HAP-1 (cell line): ENCODE data around the gene POLN.
"Not testable (repeated sequence)": the region's sequence is repeated elsewhere in the genome, so short reads cannot be mapped to it uniquely, and the experiment has no call there.

Source experiments
- DNase-seq, 2 experiments: peaks; one replicate each; pipeline ENCODE4 v3.0.0-alpha.2; 2016 to 2020; ENCODE audit warnings: low spot score in 2 of 2
- H3K27me3 ChIP-seq: fragments of 250-450 bp; sonication (Bioruptor Pico); 2 replicates; pipeline ENCODE4 v1.5.1; 2020; ENCODE audit warnings: low read depth, mild to moderate bottlenecking, moderate library complexity
- H3K36me3 ChIP-seq: fragments of 250-450 bp; sonication (Bioruptor Pico); replicated peaks from 2 replicates; pipeline ENCODE4 v1.5.1; 2020; ENCODE audit warnings: mild to moderate bottlenecking
- H3K4me1 ChIP-seq: fragments of 250-450 bp; sonication (Bioruptor Pico); 2 replicates; pipeline ENCODE4 v1.5.1; 2020; ENCODE audit warnings: mild to moderate bottlenecking
- H3K4me3 ChIP-seq: fragments of 250-450 bp; sonication (Bioruptor Pico); 2 replicates; pipeline ENCODE4 v1.5.1; 2020; ENCODE audit warnings: mild to moderate bottlenecking, moderate library complexity
- H3K9me3 ChIP-seq: fragments of 250-450 bp; sonication (Bioruptor Pico); 2 replicates; pipeline ENCODE4 v1.5.1; 2020; ENCODE audit warnings: mild to moderate bottlenecking, moderate library complexity
- in situ Hi-C: fragments of 300-500 bp; cut with MboI; formaldehyde crosslinking; loops from 3 replicates; pipeline ENCODE4 v1.14.3; 2020; ENCODE audit warnings: low sequenced_read_pairs, inconsistent platforms, mixed read lengths

POLN gene

GRCh38 chr4:2175990-2176698 is 65.8 kb downstream of the POLN start:
- no peaks in the 10 kb centered on the region for H3K36me3 ChIP-seq
- DNase-seq = no peak
- no peaks in the 10 kb centered on the region for H3K27me3 ChIP-seq
- no peaks in the 10 kb centered on the region for H3K4me1 ChIP-seq
- no peak overlapping the region for H3K4me3 ChIP-seq
- no peaks in the 10 kb centered on the region for H3K9me3 ChIP-seq
- in situ Hi-C loops = no loop called here

GRCh38 chr4:2174061-2174460 is 67.9 kb downstream of the POLN start:
- no peaks in the 10 kb centered on the region for H3K9me3 ChIP-seq
- no peak for DNase-seq
- no peaks in the 10 kb centered on the region for H3K36me3 ChIP-seq
- no peaks in the 10 kb centered on the region for H3K27me3 ChIP-seq
- in situ Hi-C loops = no loop called here
- H3K4me3 ChIP-seq = no peak overlapping the region
- no peaks in the 10 kb centered on the region for H3K4me1 ChIP-seq

GRCh38 chr4:2172627-2173231 is 69.2 kb downstream of the POLN start:
- in situ Hi-C loops = no loop called here
- Histone ChIP-seq H3K9me3 (no peaks in the 10 kb centered on the region), H3K27me3 (no peaks in the 10 kb centered on the region), H3K4me1 (no peaks in the 10 kb centered on the region), H3K36me3 (no peaks in the 10 kb centered on the region), H3K4me3 (no peak overlapping the region)
- no peak for DNase-seq

GRCh38 chr4:2172161-2172560 is 69.8 kb downstream of the POLN start:
- Histone ChIP-seq H3K4me3 (no peak overlapping the region), H3K9me3 (no peaks in the 10 kb centered on the region), H3K36me3 (no peaks in the 10 kb centered on the region), H3K4me1 (no peaks in the 10 kb centered on the region), H3K27me3 (no peaks in the 10 kb centered on the region)
- no peak for DNase-seq
- in situ Hi-C loops = no loop called here

- DNase-seq = no peak
- Histone ChIP-seq H3K36me3 (no peaks in the 10 kb centered on the region), H3K4me1 (no peaks in the 10 kb centered on the region), H3K4me3 (no peak overlapping the region), H3K9me3 (no peaks in the 10 kb centered on the region), H3K27me3 (no peaks in the 10 kb centered on the region)
- in situ Hi-C loops = no loop called here
Observed at GRCh38 chr4:2168469-2169319, 73.2 kb downstream of the POLN start.

GRCh38 chr4:2166253-2166652 is 75.7 kb downstream of the POLN start:
- Histone ChIP-seq H3K36me3 (no peaks in the 10 kb centered on the region), H3K27me3 (no peaks in the 10 kb centered on the region), H3K4me1 (no peaks in the 10 kb centered on the region), H3K9me3 (no peaks in the 10 kb centered on the region), H3K4me3 (no peak overlapping the region)
- in situ Hi-C loops = no loop called here
- no peak for DNase-seq

GRCh38 chr4:2165391-2165790 is 76.5 kb downstream of the POLN start:
- Histone ChIP-seq H3K36me3 (no peaks in the 10 kb centered on the region), H3K9me3 (no peaks in the 10 kb centered on the region), H3K27me3 (no peaks in the 10 kb centered on the region), H3K4me1 (no peaks in the 10 kb centered on the region), H3K4me3 (no peak overlapping the region)
- in situ Hi-C loops = no loop called here
- DNase-seq = no peak

- Histone ChIP-seq H3K9me3 (no peaks in the 10 kb centered on the region), H3K4me3 (no peak overlapping the region), H3K36me3 (no peaks in the 10 kb centered on the region), H3K27me3 (no peaks in the 10 kb centered on the region), H3K4me1 (no peaks in the 10 kb centered on the region)
- in situ Hi-C loops = no loop called here
- DNase-seq = no peak
Observed at GRCh38 chr4:2163311-2163821, 78.6 kb downstream of the POLN start.

GRCh38 chr4:2161092-2161703 is 80.7 kb downstream of the POLN start:
- H3K27me3 ChIP-seq, in situ Hi-C loops, H3K9me3 ChIP-seq, DNase-seq, H3K36me3 ChIP-seq, H3K4me3 ChIP-seq, H3K4me1 ChIP-seq: not testable (repeated sequence)

GRCh38 chr4:2159931-2160330 is 82.0 kb downstream of the POLN start:
- Histone ChIP-seq H3K36me3 (no peaks in the 10 kb centered on the region), H3K4me1 (no peaks in the 10 kb centered on the region), H3K4me3 (no peak overlapping the region), H3K9me3 (no peaks in the 10 kb centered on the region), H3K27me3 (no peaks in the 10 kb centered on the region)
- no peak for DNase-seq
- in situ Hi-C loops = no loop called here

- Histone ChIP-seq H3K36me3 (no peaks in the 10 kb centered on the region), H3K4me3 (no peak overlapping the region), H3K9me3 (no peaks in the 10 kb centered on the region), H3K27me3 (no peaks in the 10 kb centered on the region), H3K4me1 (no peaks in the 10 kb centered on the region)
- in situ Hi-C loops = no loop called here
- DNase-seq = no peak
Observed at GRCh38 chr4:2155246-2155645, 86.7 kb downstream of the POLN start.

GRCh38 chr4:2154215-2154740 is 87.6 kb downstream of the POLN start:
- Histone ChIP-seq H3K4me1 (no peaks in the 10 kb centered on the region), H3K9me3 (no peaks in the 10 kb centered on the region), H3K27me3 (no peaks in the 10 kb centered on the region), H3K4me3 (no peak overlapping the region), H3K36me3 (no peaks in the 10 kb centered on the region)
- in situ Hi-C loops = no loop called here
- DNase-seq = no peak

- H3K4me3 ChIP-seq = no peak overlapping the region
- DNase-seq = no peak
- no peaks in the 10 kb centered on the region for H3K36me3 ChIP-seq
- in situ Hi-C loops = no loop called here
- no peaks in the 10 kb centered on the region for H3K27me3 ChIP-seq
- no peaks in the 10 kb centered on the region for H3K9me3 ChIP-seq
- H3K4me1 ChIP-seq = no peaks in the 10 kb centered on the region
Observed at GRCh38 chr4:2151544-2151943, 90.4 kb downstream of the POLN start.
